Measurements from ENCODE around the gene WDR18. TPM values are rescaled to one million over a fixed set of nuclear protein-coding genes. Genes with fewer than 3 reads are reported as not detected.

WDR18 gene
- total RNA-seq, 4 donors from 2014 or later, result 25.0 to 52.6 (median 42.2) TPM

- TF ChIP-seq CTCF (IDR thresholded peaks at IDR 0.05) (no peak), EP300 (IDR thresholded peaks at IDR 0.05) (no peak), POLR2AphosphoS5 (IDR thresholded peaks at IDR 0.05) (no peak), POLR2A (IDR thresholded peaks at IDR 0.05) (no peak)
- H3K9me3 ChIP-seq, result no peaks in the 10 kb centered on the region
- no peak overlapping the region for H3K27ac ChIP-seq
- H3K4me1 ChIP-seq, result peaks cover 1% of the 10 kb centered on the region
- DNase-seq (ENCODE audit: low spot score in 2 of 2), result no peak
- H3K27me3 ChIP-seq, result peaks cover 15% of the 10 kb centered on the region
- peaks cover 35% of the 10 kb centered on the region for H3K36me3 ChIP-seq
- WGBS, result 69% methylated on average over 19 of the region's 27 CpGs
- no peak overlapping the region for H3K4me3 ChIP-seq
Measured at GRCh38 chr19:1006711-1007398, 22.7 kb downstream of the WDR18 start.

GRCh38 chr19:1007399-1008251, 23.5 kb downstream of the WDR18 start:
- Histone ChIP-seq H3K27me3 (peaks cover 11% of the 10 kb centered on the region), H3K36me3 (peaks cover 43% of the 10 kb centered on the region), H3K4me3 (no peak overlapping the region), H3K9me3 (no peaks in the 10 kb centered on the region), H3K27ac (no peak overlapping the region), H3K4me1 (no peaks in the 10 kb centered on the region)
- TF ChIP-seq CTCF (IDR thresholded peaks at IDR 0.05) (no peak), POLR2AphosphoS5 (IDR thresholded peaks at IDR 0.05) (no peak), POLR2A (IDR thresholded peaks at IDR 0.05) (no peak), EP300 (IDR thresholded peaks at IDR 0.05) (no peak)
- DNase-seq (ENCODE audit: low spot score in 2 of 2), result no peak
- WGBS, result 92% methylated on average over 7 of the region's 73 CpGs

GRCh38 chr19:1008268-1009040, 24.3 kb downstream of the WDR18 start:
- H3K36me3 ChIP-seq, result peaks cover 51% of the 10 kb centered on the region
- DNase-seq (ENCODE audit: low spot score in 2 of 2), result no peak
- TF ChIP-seq EP300 (IDR thresholded peaks at IDR 0.05), result no peak
- TF ChIP-seq POLR2A (IDR thresholded peaks at IDR 0.05), result no peak
- TF ChIP-seq CTCF (IDR thresholded peaks at IDR 0.05), result no peak
- no peak for TF ChIP-seq POLR2AphosphoS5 (IDR thresholded peaks at IDR 0.05)
- H3K4me1 ChIP-seq, result no peaks in the 10 kb centered on the region
- no peak overlapping the region for H3K4me3 ChIP-seq
- H3K27ac ChIP-seq, result no peak overlapping the region
- peaks cover 2% of the 10 kb centered on the region for H3K27me3 ChIP-seq
- no peaks in the 10 kb centered on the region for H3K9me3 ChIP-seq
- 92% methylated on average over 11 of the region's 45 CpGs for WGBS

- no peaks in the 10 kb centered on the region for H3K9me3 ChIP-seq
- H3K4me1 ChIP-seq, result no peaks in the 10 kb centered on the region
- no peak overlapping the region for H3K4me3 ChIP-seq
- TF ChIP-seq CTCF (IDR thresholded peaks at IDR 0.05) (no peak), EP300 (IDR thresholded peaks at IDR 0.05) (no peak), POLR2AphosphoS5 (IDR thresholded peaks at IDR 0.05) (no peak), POLR2A (IDR thresholded peaks at IDR 0.05) (no peak)
- no peaks in the 10 kb centered on the region for H3K27me3 ChIP-seq
- no peak overlapping the region for H3K27ac ChIP-seq
- 90% methylated on average over 4 of the region's 92 CpGs for WGBS
- DNase-seq (ENCODE audit: low spot score in 2 of 2), result no peak
- peaks cover 60% of the 10 kb centered on the region for H3K36me3 ChIP-seq
Measured at GRCh38 chr19:1009041-1009980, 25.2 kb downstream of the WDR18 start.
